ENCODE measurements around the gene RASGRF1.
A peak's percentile ranks its signal among the peaks of the same experiment; 100 is the strongest.

The RASGRF1 gene

DNA sequence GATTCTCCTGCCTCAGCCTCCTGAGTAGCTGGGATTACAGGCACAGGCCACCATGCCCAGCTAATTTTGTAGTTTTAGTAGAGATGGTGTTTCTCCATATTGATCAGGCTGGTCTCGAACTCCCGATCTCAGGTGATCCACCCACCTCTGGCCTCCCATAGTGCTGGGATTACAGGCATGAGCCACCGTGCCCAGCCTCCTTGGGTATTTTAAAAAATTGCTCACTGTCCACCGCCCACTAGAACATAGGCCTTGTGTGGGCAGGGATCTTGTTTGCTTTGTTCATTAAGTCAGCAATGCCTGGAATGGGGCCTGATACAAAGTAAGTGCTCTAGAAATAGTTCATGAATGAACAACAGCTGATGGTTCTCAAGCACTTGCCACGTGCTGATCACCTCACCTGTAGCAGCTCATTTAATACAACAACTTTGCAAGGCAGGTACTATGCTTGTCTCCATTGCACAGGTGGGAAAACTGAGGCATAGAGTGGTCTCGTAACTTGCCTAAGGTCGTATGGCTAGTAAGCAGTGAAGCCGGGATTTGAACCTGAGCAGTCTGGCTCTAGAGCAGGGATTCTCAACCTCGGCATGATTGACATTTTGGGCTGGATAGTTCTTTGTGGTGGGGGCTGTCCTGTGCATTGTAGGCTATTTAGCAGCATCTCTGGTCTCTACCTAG is 133.0 kb downstream of the RASGRF1 start:
- DNase-seq (ENCODE audit: low read depth in 2 of 2), result no peak

DNA sequence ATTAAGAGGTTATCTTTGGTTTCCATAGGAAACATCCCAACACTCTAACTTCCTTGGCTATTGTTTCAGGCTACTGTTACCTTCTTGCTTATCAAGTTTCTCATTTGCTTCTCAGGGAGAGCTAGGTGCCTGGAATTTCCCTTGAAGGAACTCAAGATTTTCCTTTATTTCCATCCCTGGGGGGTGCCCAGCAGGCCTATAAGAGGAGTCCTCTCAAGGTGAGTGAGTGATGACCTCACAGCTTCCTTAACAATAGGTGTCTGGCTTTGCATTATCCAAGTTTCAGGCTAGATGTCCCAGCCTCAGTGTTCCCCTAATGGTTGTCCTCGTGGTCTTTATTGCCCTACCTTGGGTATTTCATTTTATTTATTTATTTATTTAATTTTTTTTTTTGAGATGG is 133.6 kb downstream of the RASGRF1 start:
- DNase-seq (ENCODE audit: low read depth in 2 of 2), result no peak

DNA sequence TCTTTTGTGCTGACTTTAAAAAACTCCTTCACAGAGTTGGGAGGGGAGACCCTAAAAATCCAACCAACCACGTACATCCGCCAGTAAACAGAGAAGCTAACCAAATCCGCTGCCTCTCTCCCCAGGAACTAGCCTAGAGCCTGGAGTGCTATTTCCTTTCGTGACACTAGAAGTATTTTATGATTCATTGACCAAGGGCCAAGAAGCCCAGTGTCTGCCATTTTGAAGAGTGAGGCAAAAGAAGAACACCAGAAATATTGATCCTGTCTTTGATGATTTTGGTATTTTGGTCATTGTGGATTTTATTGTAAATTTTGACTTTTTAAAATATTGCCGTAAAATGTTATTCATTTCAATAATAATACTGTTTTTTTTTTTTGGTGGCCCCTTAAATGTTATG is 135.2 kb downstream of the RASGRF1 start:
- no peak for DNase-seq (ENCODE audit: low read depth in 2 of 2)

DNA sequence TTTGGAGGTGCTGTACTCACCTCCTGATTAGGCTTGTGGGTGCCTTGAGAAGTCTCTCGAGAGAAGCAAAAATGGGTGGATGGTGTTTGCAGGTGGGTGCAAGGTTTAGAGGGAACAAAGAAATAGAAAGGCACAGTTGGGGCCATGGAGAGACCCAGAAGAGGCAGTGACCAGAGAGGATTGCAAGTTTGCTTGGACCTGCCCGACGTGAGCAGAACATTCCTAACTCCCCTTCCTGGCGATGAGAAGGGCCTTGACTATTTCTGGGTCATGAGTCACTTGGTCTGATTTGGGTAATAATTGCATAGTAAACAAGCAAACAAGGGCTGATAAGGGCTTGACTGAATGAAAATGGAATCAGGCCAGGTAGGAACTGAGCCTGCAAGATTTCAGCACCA is 138.7 kb downstream of the RASGRF1 start:
- no peak for DNase-seq (ENCODE audit: low read depth in 2 of 2)

DNA sequence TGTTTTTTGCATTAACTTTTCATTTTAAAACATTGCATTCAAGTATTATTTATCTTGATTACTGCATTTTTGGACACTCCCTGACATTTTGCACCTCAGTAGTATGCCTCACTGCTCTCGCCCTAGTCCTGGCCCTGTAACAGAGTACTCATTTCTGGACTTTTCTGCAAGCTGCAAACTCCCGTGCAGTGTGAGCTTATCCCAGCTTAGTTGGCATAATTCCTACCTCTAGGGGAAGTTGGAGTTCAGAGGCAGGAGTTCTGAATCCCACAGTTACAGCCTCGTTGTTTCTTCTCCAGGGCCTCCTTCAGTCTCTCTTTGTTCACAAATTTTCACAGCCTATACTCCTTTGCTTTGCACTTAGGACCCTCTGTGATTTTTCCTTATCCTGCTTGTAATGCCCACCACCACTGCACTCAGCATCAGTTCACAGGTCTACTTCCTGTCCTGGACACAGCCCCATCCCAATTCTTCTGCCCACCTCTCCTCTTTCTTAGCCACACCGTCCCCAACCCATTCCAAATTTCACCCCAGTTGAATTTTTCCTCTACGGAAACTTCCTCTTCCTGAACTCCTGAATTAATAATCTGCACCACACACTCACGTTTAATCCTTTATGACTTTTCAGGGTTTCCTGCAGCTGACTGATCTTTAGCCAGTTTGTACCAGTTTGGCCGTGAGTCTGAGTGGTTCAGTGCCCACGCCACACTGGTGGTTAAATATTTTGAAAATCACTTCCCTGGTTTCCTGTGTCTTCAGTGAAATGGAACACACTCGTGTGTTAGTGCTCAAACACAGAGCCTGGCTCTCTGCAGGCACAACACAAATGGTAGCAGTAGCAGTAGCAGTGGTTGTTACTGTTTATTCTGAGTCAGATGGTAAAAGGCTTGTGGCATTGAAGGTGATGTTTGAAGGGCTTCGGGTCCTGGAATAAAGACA is 139.4 kb downstream of the RASGRF1 start:
- DNase-seq (ENCODE audit: low read depth in 2 of 2), result no peak

DNA sequence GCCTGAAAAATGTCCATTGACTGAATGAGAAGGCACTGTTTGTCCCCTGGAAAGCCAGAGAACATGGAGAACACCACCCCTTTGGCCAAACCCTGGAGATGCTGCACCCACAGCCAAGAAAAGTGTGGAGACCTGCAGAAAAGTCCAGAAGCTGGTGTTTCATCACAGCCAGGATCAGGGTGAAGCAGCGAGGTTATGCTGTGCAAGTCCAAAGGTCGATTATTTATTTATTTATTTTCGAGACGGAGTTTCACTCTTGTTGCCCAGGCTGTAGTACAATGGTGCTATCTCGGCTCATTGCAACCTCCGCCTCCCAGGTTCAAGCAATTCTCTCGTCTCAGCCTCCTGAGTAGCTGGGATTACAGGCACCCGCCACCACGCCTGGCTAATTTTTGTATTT is 140.2 kb downstream of the RASGRF1 start:
- no peak for DNase-seq (ENCODE audit: low read depth in 2 of 2)

DNA sequence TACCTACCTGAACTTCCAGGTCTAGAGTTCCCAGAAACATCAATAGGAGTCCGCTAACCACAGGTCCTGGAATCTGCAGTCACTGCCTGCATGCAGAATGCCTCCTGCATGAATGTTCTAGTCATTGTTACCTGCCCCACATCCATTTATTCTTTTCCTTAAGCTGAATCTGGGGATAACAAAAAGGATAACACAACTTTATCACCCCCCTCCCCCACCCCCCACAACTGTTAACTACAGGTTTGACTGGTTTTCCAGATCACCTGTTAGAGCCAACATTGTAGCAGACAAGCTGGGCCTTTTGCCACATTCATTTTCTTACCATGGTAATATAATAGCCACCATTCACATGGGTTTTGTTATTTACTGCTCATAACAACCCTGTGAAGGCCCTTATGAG is 141.1 kb downstream of the RASGRF1 start:
- DNase-seq (ENCODE audit: low read depth in 2 of 2), result no peak

DNA sequence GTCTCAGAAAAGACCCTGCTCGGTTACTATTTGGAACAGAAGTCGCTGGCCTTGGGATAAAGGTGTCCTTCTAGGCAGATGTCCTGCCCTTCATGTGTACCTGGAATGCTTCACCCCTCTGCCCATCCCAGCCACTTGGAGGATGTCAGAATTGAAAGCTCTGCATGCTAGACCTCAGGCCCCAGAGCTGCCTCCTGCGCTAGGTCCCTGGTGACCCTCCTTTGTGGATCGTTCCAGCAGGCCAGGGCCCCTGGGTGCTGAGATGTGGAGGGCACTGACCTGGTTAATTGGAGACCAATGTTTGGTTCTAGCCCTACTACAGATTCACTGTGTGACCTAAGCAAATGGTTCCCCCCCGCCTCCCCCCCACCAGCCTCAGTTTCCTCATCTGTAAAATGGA is 143.1 kb downstream of the RASGRF1 start:
- no peak for DNase-seq (ENCODE audit: low read depth in 2 of 2)

DNA sequence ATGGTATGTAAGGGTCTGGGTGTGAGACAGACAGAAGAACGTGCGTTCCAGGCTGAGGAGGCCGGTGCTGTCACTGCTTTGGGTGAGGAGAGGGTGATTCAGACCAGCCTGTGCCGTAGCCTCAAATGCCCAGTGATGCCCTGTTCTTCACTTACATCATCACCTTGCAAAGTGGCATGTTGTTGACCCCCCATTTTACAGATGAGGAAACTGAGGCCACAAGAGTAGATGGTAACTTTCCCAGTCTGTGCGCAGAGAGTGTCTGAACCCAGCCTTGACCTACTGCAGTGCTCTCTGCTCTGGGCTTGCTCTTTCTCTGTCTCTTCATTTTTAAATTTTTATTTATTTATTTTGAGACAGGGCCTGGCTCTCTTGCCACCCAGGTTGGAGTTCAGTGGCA is 144.1 kb downstream of the RASGRF1 start:
- no peak for DNase-seq (ENCODE audit: low read depth in 2 of 2)

DNA sequence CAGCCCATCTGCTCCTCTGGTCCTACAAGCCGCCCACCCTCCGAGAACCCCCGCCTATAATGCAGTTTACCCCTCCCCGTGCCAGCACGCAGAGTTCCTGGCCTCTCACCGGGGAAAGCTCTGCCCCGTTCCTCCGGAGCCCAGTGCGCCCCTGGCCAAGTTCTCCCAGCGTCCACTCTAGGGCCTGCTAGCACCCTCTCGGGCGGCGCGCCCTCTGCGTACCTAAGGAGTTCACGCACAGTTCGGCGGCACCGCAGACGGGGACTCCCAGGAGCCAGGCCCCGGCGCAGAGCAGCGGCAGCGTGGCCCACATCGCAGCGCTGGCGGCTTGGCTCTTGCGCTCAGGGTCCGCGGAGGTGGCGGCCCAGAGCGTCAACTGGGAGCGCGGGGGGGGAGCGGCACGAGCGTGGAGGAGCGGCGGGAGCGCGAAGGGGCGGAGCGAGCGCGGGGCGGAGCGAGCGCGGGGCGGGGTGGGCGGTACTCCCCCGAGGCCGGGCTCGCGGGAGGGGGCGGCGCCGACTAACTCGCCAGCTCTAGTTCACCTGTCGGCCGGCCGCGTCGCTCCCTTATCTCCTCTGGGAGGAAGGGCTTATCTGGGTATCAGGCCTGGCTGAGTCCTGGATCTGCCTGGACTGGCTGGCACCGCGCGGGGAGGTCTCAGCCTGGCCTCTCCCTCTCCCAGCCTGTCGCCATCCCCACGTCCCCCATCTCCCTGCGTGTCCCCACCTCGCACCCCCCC is 145.7 kb downstream of the RASGRF1 start, which contains the start of gene CTSH:
CTSH (minus strand) TSS at position 378 of the 739 bp plus-strand sequence; CDS start at position 313, 65 bp downstream.
- DNase-seq (ENCODE audit: low read depth in 2 of 2), result peak; percentile 43 to 64

DNA sequence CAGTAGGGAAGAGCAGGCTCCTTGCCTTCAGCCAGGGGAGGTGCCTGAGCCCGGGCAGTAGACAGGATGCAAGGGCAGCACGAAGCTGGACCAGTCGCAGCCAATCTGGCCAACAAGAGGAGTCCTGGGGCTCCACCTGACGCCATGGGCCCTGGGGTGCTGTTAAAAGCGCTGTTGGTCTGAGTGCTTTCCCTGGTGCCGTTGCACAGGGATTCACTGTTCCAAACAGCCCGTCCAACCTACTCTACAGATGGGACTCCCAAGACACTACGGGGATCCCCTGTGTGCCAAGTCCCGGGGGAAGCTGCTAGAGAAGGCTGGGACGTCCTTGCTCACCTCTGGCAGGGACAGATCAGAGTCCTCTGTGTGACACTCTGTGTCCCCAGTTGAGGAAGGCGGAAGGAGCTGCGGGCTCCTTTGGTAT is 146.4 kb downstream of the RASGRF1 start:
- no peak for DNase-seq (ENCODE audit: low read depth in 2 of 2)

DNA sequence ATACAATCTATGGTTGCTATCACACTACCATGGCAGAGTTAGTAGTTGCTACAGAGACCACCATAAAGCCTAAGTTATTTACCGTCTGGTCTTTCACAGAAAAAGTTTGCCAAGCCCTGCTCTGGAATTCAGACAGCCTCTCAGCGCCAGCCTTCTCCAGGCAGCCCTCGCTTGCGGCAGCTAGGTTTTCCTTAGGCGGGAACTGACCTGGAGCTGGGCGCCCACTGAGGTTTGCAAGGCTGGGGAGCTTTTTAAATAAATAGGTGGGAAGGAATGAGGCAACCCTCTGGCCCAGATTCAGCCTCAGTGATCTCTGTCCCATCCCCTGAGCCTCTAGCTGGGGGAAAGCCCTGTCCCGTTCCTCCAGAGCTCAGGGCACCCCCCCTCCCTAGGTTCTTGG is 146.9 kb downstream of the RASGRF1 start:
- no peak for DNase-seq (ENCODE audit: low read depth in 2 of 2)

DNA sequence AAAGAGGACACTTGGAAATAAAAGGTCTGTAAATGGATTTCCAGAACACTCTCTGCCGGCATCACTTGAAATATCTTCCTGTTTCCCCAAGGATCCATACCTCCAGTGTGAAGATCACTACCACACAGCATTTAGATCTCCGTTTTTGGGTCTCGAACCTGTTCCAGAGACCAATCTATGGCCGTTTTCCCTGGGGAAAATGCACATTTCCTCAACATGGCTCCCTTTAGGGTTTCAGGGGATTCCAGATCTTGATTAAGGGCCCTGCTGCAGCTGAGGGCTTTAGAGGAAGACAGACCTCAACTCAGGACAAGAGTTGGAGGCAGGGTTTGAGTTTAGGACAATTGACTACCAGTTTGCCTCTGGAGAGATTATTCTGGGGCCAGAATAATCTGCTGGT is 147.8 kb downstream of the RASGRF1 start:
- no peak for DNase-seq (ENCODE audit: low read depth in 2 of 2)

DNA sequence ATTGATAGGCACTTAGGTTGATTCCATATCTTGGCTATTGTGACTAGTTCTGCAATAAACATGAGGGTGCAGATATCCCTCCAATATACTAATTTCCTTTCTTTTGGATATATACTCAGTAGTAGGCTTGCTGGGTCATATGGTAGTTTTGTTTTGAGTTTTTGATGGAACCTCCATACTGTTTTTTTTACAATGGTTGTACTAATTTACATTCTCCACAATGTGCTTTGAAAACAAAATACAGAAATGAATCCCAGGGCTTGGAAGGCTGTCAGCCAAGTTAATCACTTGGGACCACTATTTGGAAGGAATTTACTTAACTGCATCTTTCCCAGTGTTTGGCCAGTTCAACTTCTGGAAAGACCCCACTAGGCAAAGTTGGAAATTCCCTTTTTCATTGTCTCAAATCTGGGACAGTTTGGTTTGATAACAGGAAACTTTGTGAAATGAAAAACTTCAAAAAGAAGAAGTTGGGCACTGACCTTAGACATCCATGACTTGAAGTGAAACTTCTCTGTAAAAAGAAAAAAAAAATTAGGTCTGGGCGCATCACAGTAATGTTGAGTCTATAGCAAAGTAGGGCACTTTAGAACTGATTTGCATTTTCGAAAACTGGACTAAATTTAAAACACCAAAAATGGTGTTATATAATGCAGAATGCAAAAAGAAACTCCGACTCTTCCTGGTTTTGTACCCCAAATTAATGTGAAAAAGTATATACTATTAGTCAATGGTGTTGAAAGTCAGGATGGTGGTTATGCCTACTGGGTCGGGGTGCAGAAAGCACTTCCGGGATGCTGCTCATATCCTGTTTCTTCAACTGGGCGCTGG is 151.7 kb downstream of the RASGRF1 start:
- DNase-seq (ENCODE audit: low read depth in 2 of 2), result no peak

DNA sequence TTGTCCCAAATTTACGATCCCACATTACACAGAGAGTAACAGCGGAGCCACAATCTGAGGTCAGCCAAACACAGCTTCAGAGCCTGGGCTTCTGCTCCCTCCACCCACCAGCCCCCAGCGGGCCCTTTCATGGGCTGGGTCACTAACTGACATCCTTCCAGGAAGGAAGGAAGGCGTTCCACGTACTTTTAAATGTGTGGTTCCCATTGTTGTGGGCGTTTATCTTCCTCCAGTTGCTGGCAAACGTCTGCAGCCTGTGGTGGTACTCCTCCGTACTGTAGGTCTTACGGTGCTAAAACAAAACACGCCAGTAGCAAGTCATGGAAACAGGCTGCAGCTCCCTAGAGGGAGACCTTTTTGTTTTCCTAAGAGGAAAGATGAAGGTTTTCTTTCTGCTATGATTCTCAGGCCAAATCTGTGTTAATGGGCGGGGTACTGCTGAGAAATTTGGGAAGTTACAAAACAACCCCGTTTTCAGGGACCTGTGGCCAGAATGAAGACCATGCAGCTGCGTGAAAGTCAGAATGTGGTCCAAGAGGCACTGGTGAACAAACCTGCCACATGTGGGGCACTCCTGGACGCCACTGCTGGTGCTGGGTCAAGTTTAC is 153.3 kb downstream of the RASGRF1 start:
- DNase-seq (ENCODE audit: low read depth in 2 of 2), result no peak

DNA sequence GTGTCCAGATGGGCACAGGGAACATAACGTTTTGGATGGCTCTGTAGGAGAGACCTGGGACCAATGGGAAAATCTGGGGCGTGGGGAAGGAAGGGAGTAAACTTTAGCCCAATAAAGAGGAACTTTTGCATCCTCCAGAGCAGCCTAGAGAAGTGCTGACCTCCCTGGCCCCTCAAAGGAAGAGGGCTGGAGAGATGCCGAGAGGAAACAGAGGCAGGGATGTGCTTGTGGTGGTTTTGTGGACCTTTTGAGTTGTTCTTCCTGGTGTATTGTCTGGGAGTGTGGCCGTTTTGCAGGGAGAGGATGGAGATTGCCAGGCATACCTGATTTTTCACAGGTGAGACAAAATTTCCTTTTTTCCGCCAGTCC is 155.9 kb downstream of the RASGRF1 start:
- no peak for DNase-seq (ENCODE audit: low read depth in 2 of 2)

DNA sequence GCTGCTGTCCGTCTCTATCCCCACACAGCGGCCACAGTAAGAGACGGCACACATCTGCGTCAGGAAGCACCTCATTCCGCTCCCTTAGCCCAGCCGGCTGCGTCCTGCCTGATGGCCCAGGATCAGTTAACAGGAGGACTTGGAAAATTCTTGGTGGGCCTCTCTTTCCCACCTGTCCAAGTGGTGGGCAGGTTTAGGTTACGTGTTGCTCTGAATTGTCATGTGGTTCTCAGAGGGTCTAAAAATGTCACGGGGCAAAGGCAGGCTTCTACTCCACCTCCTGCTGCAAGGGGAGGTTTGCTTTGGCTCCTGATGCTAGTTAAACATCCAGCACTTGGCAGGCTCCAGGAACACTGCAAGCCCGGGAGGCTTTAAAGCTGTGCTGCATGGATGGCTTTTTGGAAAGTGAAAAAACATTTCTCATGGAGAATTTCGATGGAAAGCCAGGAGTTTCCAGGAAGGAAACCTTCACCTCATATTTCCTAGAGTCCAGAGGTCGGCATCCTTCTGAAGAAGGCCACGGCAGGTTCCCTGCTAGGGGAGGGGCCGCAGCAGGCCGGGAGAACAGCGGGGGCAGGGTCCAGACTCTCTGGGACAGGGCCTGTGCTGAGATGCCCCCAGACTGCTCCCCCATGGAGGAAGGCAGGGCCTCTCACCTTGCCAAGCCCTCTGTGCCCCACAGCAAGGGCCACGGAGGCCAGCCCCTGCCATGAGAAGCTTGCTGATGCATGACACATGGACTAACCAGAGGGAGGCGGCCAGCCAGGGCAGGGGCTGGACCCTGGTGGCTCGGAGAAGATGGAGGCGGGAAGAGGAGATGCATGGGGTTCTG is 156.5 kb downstream of the RASGRF1 start:
- DNase-seq (ENCODE audit: low read depth in 2 of 2), result no peak

DNA sequence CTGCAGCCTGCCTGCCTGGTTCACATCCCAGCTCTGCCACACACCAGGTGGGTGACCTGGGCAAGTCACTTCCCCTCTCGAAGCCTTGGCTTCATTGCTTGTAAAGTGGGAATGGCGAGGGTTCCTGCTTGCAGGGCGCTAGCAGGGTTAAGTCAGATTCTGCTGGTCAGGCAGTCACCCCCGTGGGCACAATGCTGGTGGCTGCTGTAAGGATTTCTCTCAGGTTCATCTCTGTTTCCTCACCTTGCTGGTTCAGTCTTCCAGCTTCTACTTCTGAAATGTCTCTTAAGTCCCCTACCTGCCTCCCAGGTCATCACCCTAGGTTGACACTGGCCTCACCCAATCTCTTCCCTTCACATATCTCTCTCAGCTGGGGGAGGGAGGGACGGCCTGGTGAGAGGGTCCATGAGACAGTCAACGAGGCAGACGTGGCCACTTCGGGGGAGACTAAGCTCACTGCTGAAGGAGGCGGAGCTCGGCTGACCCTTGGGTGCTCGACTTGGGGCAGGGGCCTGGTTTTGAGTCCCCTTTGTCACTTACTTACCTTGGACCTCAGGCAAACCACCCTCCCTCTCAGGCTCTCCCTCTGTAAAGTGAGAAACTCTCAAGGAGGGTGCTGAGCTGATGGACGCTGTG is 157.3 kb downstream of the RASGRF1 start:
- no peak for DNase-seq (ENCODE audit: low read depth in 2 of 2)

DNA sequence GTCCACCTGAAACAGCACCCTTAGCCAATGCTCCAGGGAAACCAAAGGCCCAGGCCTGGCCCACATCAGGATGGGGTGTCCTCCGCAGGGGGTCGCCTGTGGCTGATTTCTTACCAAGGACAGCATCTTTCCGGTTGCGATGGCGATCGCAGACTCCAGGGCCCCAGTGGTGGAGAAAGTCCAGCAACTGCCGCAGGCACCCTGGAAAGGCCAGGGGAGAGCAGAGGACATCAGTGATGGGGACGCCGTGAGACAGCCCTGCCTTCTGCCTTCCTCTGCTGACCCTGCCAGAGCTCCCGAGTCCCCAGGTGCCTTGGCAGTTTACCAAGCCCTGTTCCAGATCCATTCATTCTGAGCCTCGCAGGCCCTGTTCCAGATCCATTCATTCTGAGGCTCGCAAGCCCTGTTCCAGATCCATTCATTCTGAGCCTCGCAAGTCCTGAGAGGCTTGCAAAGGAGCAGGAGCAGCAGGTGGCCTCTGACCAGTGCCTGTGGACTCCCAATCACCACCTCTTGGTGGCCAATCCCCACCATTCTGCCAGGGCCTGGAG is 158.2 kb downstream of the RASGRF1 start:
- no peak for DNase-seq (ENCODE audit: low read depth in 2 of 2)
